T-helper 1 cell (primary cell): ENCODE data around the gene ST6GALNAC4.

Experiments
- DNase-seq, 5 donors: peaks; one replicate each; pipeline ENCODE4 v3.0.0-alpha.2; 2012 to 2020

Gene ST6GALNAC4

DNA sequence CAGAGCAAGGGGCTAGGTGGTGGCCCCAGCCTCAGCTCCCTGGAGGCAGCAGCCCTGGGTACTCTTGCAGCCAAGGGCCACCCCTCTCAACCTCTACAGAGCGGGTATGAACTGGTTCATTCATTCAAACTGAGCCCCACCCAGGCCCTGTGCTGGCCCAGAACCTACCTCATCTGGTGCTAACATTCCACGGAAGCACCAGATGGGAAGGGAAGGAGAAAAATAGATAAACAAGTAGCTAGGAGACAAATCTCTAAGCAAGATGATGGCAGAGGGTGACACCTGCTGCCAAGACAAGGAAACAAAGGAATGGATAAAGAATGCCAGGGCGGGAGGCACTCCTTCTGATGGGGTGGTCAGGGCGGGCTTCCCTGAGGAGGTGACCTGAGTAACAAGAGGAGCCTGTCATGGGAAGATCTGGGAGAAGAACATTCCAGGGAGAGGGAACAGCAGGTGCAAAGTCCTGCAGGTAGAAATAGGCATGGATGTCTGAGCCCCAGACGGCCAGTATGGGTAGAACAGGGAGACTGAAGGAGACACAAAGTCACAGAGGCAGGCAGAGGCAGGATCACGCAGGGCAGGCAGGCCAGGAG is 6.1 kb downstream of the ST6GALNAC4 start:
- no peak for DNase-seq

DNA sequence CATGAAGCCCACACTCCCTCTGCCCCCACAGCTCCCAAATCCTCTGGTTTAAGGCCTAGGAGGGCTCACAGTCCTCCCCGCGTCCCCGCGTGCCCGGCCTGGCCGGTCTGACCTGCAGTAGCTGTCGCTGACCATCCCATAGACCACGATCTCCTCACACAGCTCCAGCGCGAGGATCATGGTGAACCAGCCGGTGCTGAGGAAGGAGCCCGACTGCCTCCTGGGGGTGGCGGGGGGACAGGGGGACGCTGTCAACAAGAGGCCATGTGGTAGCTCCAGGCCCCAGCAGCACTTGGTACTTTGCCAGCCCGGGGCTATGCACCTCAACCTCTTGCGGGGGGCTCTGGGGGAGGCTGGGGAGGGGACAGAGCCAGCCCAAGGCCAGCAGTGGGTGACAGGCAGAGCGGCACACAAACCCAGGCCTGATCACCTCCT is 7.0 kb downstream of the ST6GALNAC4 start:
- no peak for DNase-seq

GRCh38 chr9:127908660-127908926 is 8.2 kb downstream of the ST6GALNAC4 start:
- DNase-seq, result no peak

- no peak for DNase-seq
Measured at GRCh38 chr9:127907867-127908659, 8.8 kb downstream of the ST6GALNAC4 start.

DNA sequence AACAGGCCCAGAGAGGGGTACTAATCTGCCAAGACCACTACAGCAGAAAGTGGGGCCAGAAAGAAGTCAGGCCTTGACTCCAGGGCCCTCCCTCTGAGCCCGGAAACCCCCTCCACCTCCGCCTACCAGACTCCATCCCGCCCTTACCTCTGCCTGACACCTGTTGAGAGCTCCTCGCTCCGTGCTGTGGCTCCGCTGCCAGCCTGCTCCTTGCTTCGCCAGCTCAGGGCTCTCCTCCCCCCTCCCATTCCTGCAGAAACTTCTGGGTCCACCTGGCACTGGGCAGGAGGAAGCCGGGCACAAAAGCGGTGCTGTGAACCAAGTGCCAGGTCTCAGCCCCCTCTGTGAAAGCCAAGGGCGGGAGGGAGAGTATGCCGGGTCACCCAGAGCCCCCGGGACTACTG is 11.1 kb downstream of the ST6GALNAC4 start:
- DNase-seq, result peak; percentile 54 to 77 (median 67)

DNA sequence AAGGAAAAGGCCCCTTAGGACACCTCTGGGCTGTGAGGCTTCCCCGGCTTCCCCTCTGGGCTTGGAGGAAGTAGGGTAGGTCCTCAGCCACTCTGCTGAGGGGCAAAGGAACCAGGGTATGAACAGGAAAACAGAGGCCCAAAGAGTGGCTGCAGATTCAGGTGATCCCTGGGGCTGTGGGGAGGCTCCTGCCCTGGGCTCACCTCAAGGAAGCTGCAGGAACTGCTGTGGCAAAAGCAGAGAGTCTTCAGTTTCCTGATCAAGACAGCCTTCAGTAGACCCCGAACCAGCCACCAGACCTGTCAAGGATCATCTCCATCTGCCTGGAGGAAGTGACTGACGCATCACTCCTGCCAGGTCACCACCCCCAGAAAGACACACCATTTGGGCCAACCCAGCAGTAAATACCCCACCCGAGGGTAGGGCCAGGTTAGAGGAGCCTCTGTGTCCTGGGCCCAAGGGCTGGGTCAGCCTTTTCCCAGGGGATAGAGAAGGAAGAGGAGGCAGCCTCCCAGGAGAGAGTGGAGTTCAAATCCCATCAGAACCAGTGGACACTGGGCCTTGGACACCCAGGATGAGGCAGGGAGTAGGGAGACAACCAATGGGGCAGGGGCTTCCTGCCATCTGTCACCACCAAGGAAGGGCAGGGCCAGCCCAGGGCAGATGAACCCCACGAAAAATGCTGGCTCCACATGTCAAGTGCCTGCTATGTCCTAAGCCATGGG is 11.7 kb downstream of the ST6GALNAC4 start:
- DNase-seq, result peak in 4 of 5 donors; percentile 49 to 73 (median 56)

DNA sequence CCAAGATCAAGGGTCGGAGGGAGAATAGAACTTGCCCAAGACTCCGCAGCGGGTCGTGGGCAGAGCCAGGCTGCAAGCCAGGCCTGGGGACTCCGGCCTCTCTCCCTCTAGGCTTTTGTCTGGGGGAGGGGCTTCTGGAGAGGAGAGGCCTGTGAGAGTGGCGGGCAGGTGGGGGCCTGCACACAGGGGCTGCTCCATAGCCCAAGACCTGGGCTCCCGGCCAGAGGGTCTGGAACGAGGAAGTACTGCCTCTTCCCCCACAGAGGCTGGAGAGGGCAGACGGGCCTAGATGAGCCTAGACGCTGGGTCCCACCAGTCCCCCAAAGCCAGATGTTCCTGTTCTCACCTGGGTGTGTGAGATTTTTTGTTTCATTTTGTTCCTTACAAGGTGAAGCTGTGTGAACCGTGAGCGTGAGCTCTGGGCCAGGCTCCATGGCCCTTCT is 12.3 kb downstream of the ST6GALNAC4 start:
- no peak for DNase-seq

GRCh38 chr9:127903557-127904475 is 13.0 kb downstream of the ST6GALNAC4 start:
- DNase-seq, result peak; percentile 30 to 86 (median 48)

GRCh38 chr9:127899128-127899943 is 17.5 kb downstream of the ST6GALNAC4 start, which contains the start of gene ST6GALNAC6:
TSS of gene ST6GALNAC6 (minus strand) at chr9:127899603. CDS start at chr9:127897981, 1,622 bp downstream.
- peak; percentile 43 to 74 (median 52) for DNase-seq

GRCh38 chr9:127898433-127899127 is 18.3 kb downstream of the ST6GALNAC4 start:
- no peak for DNase-seq

DNA sequence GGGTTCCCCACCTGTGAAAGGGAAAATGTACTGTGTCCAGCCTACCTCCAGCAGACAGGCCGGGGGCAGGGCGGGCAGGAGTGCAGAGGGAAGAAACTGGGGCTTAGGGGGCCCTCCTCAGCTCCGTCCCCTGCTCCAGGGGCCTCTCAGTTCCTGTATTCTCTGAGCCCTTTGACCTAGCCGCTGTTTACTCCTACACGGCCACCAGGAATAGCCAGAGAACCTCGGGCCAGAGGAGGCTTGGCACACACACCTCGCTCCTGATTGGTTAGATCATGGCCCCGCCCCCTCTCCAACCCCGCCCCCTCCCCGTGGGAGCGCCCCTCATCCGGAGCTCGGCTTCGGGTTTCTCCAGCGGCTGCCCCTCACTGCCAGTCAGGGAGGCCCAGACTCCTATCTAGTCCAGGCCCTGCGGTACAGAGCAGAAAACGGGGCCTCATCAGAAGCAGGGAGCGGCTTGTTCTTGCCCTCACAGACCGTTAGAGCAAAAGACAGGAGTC is 19.6 kb downstream of the ST6GALNAC4 start:
- DNase-seq, result no peak

GRCh38 chr9:127896395-127897192 is 20.2 kb downstream of the ST6GALNAC4 start:
- no peak for DNase-seq

DNA sequence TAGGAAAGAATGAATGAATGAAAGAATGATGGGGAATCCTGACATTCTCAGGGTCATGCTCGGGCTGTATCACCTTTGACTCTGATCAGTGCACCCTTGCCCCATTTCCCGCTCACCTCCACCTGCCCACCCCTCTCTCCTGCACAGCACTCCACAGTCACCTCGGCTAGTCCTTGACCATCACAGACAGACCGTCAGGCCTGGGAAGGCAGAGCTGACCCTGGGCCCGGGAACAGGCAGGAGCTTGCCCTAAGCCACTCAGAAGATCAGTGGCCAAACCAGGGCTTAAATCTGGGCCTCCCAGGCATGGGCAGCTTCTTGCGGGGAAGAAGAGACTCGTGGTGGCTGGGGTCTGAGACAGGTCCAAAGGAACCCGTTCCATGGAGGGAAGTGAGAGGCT is 21.0 kb downstream of the ST6GALNAC4 start:
- no peak for DNase-seq

GRCh38 chr9:127893392-127893791 is 23.4 kb downstream of the ST6GALNAC4 start:
- DNase-seq, result no peak

DNA sequence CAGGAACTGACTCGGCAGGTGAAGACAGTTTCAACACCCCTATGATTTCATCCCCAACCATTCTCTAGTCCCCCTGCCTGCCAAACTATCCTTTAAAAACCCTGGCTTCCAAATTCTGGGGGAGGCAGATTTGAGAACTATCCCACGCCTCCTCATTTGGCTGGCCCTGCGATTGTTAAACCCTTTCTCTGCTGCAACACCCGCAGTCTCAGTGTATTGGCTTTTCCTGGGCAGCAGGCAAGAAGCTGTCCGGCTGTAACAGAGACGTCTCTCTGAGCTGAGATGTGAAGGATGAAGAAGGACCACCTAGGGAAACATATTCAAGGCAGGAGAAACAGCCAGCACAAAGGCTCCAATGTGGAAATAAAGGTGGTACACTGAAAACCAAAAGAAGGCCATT is 24.0 kb downstream of the ST6GALNAC4 start:
- DNase-seq, result no peak

DNA sequence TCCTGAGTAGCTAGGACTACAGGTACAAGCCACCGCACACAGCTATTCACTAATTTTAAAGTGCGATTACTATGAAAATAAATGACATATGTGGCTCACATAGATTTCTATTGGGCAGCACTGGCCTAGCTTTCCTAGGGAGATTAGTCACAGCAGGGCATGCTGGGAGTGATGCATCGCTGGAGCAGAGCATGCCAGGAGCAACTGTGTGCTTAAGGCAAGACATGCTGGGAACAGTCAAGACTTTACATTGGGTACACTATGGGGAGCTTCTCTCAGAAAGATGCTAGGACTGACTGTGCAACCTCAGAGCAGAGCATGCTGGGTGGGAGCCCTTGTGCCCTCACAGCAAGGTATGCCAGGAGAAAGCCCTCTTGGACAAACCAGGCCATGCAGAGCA is 26.8 kb downstream of the ST6GALNAC4 start:
- DNase-seq, result no peak

- DNase-seq, result no peak
Measured at GRCh38 chr9:127887792-127888191, 29.0 kb downstream of the ST6GALNAC4 start.

GRCh38 chr9:127886401-127886972 is 30.4 kb downstream of the ST6GALNAC4 start:
- no peak for DNase-seq

DNA sequence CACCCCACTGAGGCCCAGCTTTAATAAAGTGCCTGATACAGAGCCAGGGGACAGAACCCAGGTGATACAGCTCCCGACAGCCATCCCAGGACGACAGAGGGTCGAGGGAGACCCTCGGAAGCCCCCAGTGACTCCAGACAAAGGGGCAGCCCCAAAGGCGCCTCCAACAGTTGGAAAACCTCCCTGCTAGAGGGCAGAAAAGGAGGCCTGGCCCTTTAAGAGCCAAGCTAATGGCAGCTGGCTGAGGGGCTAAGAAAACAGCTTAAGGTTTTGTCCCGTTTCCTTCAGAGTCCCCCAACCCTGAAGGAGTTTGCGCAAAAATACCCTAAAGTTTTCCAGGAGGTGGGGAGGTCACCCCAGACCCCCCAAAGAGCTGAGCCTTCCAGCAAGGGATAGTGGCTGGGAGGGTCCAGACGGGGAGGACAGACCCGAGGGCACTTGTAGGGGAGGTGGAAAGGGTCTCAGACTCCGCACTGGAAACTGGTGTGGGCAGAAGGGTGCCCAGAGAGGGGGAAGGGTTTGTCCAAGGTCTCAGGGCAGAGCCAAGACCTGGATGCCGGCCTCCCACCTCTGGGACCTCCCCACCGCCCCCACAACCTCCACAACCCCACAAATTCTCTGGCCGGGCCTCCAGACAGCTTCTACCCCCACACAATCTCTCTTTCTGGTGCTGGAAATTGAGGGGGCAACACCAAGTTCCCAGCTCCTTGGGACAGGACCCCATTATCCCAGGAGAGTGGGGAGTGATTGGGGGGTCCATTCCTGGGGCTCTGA is 31.1 kb downstream of the ST6GALNAC4 start:
- no peak for DNase-seq
